ENCODE measurements around the gene WDFY1.

DNA sequence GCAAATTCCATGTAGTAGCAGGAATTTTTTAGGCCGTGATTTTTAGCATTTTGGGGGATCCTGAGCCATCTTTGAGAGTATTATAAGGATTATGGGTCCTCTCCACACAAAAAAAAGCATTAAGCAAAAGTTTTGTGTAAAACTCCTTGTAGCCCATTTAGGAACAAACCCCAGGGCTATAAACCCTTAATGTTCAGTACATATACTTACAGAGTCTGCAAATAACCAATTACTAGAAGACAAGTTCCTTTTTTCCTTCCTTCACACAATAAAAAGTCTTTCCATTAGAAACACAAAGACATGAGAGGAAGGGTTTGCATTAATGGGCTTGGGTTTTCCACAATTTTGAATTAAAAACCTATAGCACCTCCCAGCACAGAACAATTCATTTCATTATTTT lies 44.6 kb downstream of the WDFY1 start:
- TF ChIP-seq, protein P1, sequence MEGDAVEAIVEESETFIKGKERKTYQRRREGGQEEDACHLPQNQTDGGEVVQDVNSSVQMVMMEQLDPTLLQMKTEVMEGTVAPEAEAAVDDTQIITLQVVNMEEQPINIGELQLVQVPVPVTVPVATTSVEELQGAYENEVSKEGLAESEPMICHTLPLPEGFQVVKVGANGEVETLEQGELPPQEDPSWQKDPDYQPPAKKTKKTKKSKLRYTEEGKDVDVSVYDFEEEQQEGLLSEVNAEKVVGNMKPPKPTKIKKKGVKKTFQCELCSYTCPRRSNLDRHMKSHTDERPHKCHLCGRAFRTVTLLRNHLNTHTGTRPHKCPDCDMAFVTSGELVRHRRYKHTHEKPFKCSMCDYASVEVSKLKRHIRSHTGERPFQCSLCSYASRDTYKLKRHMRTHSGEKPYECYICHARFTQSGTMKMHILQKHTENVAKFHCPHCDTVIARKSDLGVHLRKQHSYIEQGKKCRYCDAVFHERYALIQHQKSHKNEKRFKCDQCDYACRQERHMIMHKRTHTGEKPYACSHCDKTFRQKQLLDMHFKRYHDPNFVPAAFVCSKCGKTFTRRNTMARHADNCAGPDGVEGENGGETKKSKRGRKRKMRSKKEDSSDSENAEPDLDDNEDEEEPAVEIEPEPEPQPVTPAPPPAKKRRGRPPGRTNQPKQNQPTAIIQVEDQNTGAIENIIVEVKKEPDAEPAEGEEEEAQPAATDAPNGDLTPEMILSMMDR (IDR thresholded peaks at IDR 0.05), result no peak
- TF ChIP-seq POLR2A (IDR thresholded peaks at IDR 0.05) (no peak), POLR2AphosphoS5 (IDR thresholded peaks at IDR 0.05) (no peak), EP300 (IDR thresholded peaks at IDR 0.05) (no peak)
